Measurements from ENCODE around the gene RBM19. TPM values are rescaled to one million over a fixed set of nuclear protein-coding genes. Genes with fewer than 3 reads are reported as not detected.

The RBM19 gene
- polyA plus RNA-seq, 3 donors from 2014 or later = 0.27 to 16.7 (median 4.8) TPM

DNA sequence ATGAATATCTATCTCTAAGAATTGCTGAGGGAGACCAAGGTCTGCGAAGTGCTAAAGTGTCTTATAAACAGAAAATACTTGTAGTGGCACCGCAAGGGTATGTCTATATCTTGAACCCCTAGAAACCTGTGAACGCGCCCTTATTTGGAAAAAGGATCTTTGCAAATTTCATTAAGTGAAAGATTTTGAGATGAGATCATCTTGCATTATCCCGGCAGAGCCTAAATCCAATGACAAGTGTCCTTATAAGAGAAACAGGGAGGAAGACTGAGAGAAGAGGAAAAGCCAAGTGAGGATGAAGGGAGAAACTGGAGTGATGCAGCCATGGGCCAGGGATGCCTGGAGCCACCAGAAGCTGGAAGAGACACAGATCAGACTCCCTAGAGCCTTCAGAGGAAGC, 27.7 kb downstream of the RBM19 start:
- H3K36me3 Mint-ChIP-seq = peaks cover 29 to 61% (median 43%) of the 10 kb centered on the region in 3 donors
- DNase-seq = no peak
- no peaks in the 10 kb centered on the region for H3K4me1 Mint-ChIP-seq

DNA sequence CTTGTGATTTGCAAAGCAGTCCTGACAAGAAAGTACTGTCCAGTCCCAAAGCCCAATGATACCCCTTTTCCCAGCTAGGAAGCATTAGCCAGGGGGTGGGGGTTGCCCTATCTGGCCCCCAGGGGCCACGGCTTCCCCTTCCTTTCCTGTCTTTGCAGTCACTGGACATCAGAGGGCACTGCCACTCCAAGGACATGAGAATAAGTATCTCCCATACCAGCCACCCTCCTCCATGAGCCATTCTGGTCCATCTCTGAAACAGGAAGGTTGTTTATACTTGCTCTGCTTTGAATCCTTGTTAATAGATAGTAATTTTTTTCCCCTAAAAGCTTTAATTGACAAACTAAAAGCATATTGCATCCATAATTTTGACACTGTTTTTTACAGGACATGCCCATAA, 29.7 kb downstream of the RBM19 start:
- H3K9me3 Mint-ChIP-seq = no peaks in the 10 kb centered on the region
- H3K36me3 Mint-ChIP-seq = peaks cover 29 to 52% (median 38%) of the 10 kb centered on the region in 3 donors
- DNase-seq = no peak
- H3K27ac Mint-ChIP-seq = peak overlapping the region in 1 of 6 donors; percentile 14
- peaks cover 0 to under 1% (median 0%) of the 10 kb centered on the region in 3 donors for H3K27me3 Mint-ChIP-seq (ENCODE audit: low read depth in 3 of 3)
- H3K4me3 Mint-ChIP-seq = no peak overlapping the region
- H3K4me1 Mint-ChIP-seq = no peaks in the 10 kb centered on the region

More for the DNA sequence above, 27.7 kb downstream of the RBM19 start:
- Mint-ChIP-seq H3K27ac (peak overlapping the region in 1 of 6 donors; percentile 46), H3K4me3 (no peak overlapping the region), H3K27me3 (ENCODE audit: low read depth in 3 of 3) (peaks cover 0 to 3% (median 0%) of the 10 kb centered on the region in 3 donors), H3K9me3 (no peaks in the 10 kb centered on the region)

DNA sequence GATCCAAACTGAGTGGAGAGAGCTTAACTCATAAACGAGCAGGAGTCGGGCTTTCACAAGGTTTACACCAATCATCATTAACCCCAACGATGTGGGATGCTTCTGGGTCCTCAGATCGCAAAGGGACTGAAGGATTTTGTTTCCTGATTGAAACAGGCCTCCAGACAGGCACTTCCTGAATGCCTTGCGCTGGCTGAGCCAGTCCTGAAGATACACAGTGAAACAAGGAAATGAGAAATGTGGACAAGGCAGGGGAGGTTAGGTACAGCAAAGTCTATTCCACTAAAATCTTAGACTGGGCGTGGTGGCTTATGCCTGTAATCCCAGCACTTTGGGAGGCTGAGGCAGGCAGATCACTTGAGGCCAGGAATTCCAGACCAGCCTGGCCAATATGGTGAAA, 30.7 kb downstream of the RBM19 start:
- no peak for DNase-seq
- Mint-ChIP-seq H3K4me1 (no peaks in the 10 kb centered on the region), H3K9me3 (no peaks in the 10 kb centered on the region), H3K27ac (no peak overlapping the region), H3K4me3 (no peak overlapping the region), H3K27me3 (ENCODE audit: low read depth in 3 of 3) (no peaks in the 10 kb centered on the region), H3K36me3 (peaks cover 28 to 55% (median 36%) of the 10 kb centered on the region in 3 donors)

DNA sequence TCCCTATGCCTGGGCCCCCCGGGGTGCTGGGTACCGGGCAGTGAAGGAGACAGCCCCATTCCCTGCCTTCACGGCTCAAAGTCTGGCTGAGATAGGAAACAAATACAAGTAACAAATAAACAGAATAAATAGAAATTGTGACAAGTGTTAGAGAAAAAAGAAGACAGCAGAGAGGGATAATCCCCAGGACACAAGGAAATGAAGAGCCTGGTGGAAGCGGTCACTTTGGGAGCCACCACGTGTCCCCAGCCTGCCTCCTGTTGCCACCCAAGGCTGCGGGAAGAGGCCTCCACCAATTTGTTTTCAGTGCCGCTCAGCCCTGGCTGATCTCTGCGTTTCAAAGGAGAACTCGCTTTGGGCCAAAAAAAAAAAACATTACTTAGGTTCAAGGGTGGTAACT, 31.2 kb downstream of the RBM19 start:
- no peaks in the 10 kb centered on the region for H3K27me3 Mint-ChIP-seq (ENCODE audit: low read depth in 3 of 3)

DNA sequence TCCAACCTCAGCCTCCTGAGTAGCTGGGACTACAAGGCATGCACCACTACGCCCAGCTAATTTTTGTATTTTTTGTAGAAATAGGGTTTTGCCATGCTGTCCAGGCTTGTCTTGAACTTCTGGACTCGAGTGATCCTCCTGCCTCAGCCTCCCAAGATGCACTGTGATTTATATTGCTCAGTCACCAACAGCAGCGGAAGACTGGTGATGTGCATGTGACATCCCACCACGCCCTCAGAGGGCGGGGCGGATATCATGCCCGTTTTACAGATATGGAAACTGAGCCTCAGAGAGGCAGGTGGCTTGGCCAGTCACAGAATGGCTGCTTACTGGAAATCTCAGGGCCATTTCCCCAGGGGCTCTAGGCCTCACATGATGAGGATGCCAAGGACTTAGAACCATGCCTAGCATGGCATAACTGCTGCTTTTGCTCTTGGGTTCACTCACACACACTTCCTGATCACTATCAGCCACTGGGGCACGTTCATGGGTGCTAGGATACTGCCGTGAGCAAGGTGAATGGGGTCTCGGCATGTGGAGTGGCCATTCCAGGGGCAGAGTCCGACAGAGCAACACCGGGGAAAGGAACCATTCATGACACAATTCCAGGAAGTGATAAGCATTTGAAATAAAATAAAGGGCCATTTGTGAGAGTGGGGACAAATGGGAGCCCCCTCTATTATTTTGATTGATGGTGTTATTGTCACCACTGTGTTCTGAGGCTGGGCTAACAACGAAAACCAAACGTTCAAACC, 31.9 kb downstream of the RBM19 start:
- H3K27ac Mint-ChIP-seq = no peak overlapping the region
- H3K9me3 Mint-ChIP-seq = no peaks in the 10 kb centered on the region
- peaks cover 0 to 1% of the 10 kb centered on the region in 2 donors for H3K4me1 Mint-ChIP-seq
- H3K4me3 Mint-ChIP-seq = no peak overlapping the region
- DNase-seq = no peak
- peaks cover 24 to 53% (median 37%) of the 10 kb centered on the region in 3 donors for H3K36me3 Mint-ChIP-seq
- peaks cover 0 to 1% (median 0%) of the 10 kb centered on the region in 3 donors for H3K27me3 Mint-ChIP-seq (ENCODE audit: low read depth in 3 of 3)

More for the DNA sequence above, 31.2 kb downstream of the RBM19 start:
- no peaks in the 10 kb centered on the region for H3K4me1 Mint-ChIP-seq
- H3K4me3 Mint-ChIP-seq = no peak overlapping the region
- H3K9me3 Mint-ChIP-seq = no peaks in the 10 kb centered on the region
- H3K27ac Mint-ChIP-seq = no peak overlapping the region
- no peak for DNase-seq
- peaks cover 28 to 55% (median 37%) of the 10 kb centered on the region in 3 donors for H3K36me3 Mint-ChIP-seq

DNA sequence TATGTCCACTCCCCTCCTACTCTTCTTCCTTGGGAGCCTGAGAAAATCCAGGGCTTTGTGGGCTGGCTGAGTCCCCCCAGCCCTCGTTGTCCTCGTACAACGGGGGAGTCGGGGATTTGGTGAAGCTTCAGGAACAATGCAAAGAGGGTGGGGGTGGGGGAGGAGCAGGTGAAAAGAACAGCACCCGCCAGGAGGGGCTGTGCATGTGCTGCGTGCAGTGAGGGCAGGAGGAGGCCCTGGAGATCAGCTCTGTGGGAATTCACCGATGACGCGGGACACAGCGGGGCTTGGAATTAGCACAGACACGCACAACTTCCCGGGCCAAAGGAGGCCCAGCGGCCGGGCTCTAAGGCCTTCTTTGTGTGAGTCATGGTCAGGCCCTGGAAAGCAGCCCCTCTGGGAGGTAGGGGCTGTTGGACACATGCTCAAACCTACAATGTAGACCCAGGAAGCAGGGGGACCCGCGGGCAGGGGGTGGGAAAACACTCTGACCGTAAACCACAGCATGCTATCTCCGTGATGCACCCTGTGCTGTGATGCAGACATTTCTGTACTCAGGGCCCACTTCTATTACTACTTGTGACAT, 32.8 kb downstream of the RBM19 start:
- H3K27ac Mint-ChIP-seq = no peak overlapping the region
- peaks cover 0 to 1% (median 0%) of the 10 kb centered on the region in 3 donors for H3K27me3 Mint-ChIP-seq (ENCODE audit: low read depth in 3 of 3)
- H3K4me1 Mint-ChIP-seq = peaks cover 0 to 3% of the 10 kb centered on the region in 2 donors
- no peak overlapping the region for H3K4me3 Mint-ChIP-seq
- no peak for DNase-seq
- H3K36me3 Mint-ChIP-seq = peaks cover 17 to 55% (median 31%) of the 10 kb centered on the region in 3 donors
- H3K9me3 Mint-ChIP-seq = no peaks in the 10 kb centered on the region

DNA sequence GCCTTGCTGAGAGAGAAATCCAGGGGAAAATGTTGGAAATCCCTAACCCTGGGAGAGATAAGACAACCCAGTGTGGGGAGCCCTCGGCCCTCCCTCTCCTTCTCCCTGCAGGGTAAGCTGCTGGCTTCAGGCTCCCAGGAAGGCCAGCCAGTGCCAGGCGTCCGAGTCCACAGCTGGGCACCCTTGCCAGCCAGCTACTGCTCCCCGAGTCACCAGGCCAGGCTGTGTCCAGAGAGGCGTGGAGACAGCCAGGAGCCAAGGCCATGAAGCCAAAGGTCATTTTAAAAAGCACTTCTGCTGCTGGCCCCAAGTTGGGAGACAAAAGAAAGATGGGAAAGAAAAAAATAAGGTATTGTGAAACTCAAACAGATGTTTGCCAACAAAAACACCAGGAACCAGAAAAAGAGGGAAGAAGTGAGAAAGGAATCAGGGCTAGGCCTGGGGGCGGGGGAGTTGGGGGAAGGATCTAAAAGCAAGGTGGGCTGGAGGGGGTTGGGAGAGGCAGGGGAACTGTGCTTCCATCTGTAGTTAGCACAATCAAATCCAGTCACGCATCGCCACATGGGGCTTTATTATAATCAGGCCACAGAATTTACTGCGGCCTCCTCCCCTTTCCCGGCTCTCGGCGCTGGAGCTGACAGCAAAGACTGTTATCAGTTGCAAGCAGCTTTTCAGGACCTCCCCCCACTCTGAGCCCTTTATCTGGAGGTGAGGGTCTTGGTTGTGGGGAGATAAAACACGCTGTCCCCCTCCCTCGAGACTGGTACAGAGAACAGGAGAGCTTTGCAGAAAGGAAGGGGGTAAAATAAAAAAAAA, 33.5 kb downstream of the RBM19 start:
- no peak overlapping the region for H3K4me3 Mint-ChIP-seq
- peaks cover 0 to 1% (median 0%) of the 10 kb centered on the region in 3 donors for H3K27me3 Mint-ChIP-seq (ENCODE audit: low read depth in 3 of 3)
- H3K36me3 Mint-ChIP-seq = peaks cover 15 to 52% (median 26%) of the 10 kb centered on the region in 3 donors
- no peak for DNase-seq
- H3K27ac Mint-ChIP-seq = peak overlapping the region in 1 of 6 donors; percentile 46
- peaks cover 2 to 4% of the 10 kb centered on the region in 2 donors for H3K4me1 Mint-ChIP-seq
- H3K9me3 Mint-ChIP-seq = no peaks in the 10 kb centered on the region

DNA sequence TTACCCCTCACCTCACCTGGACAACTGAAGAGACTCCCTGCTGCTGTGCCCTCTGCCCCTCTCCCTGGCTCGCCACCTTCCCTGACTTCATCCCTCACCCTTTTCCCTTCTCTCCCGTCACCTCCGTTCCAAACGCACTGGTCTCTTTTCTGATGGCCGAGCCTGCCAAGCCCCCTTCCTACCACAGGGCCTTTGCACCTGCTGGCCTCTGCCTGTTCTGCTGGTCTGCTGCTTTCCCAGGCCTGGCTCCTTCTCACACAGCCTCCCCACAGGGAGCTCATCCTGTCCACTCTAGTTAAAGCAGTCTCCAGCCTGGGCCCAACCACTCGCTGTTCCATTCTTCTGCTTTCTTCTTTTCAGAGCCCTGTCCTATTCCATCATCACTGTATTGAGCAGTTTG, 34.6 kb downstream of the RBM19 start:
- H3K27ac Mint-ChIP-seq = no peak overlapping the region
- peaks cover 21 to 56% (median 27%) of the 10 kb centered on the region in 3 donors for H3K36me3 Mint-ChIP-seq
- H3K9me3 Mint-ChIP-seq = no peaks in the 10 kb centered on the region
- H3K4me3 Mint-ChIP-seq = no peak overlapping the region
- peaks cover 13 to 15% of the 10 kb centered on the region in 2 donors for H3K4me1 Mint-ChIP-seq
- DNase-seq = no peak
- peaks cover 0 to 1% (median 0%) of the 10 kb centered on the region in 3 donors for H3K27me3 Mint-ChIP-seq (ENCODE audit: low read depth in 3 of 3)

DNA sequence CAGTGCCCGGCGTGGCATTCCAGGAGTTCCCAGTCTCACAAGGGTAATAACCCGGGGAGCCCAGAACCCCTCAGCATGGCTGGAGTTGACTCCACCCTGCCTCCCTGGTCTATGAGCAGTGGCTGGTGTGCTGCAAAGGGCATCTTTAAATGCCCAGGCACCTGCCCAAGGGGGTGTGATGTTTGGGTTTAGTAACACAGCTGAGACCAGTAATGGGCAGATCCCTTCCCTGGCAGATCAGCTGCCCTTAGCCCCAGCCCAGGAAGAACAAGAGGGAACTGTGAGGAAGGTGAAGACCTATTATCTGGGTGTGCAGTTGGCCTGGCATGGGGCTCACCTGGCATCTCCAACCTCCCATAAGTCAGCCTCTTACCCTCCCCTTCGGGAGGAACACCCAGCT, 35.9 kb downstream of the RBM19 start:
- H3K27me3 Mint-ChIP-seq (ENCODE audit: low read depth in 3 of 3) = peaks cover 0 to 1% (median 0%) of the 10 kb centered on the region in 3 donors
- no peak overlapping the region for H3K27ac Mint-ChIP-seq
- no peak for DNase-seq
- peaks cover 16 to 18% of the 10 kb centered on the region in 2 donors for H3K4me1 Mint-ChIP-seq
- H3K9me3 Mint-ChIP-seq = no peaks in the 10 kb centered on the region
- no peak overlapping the region for H3K4me3 Mint-ChIP-seq
- peaks cover 27 to 58% (median 35%) of the 10 kb centered on the region in 3 donors for H3K36me3 Mint-ChIP-seq

DNA sequence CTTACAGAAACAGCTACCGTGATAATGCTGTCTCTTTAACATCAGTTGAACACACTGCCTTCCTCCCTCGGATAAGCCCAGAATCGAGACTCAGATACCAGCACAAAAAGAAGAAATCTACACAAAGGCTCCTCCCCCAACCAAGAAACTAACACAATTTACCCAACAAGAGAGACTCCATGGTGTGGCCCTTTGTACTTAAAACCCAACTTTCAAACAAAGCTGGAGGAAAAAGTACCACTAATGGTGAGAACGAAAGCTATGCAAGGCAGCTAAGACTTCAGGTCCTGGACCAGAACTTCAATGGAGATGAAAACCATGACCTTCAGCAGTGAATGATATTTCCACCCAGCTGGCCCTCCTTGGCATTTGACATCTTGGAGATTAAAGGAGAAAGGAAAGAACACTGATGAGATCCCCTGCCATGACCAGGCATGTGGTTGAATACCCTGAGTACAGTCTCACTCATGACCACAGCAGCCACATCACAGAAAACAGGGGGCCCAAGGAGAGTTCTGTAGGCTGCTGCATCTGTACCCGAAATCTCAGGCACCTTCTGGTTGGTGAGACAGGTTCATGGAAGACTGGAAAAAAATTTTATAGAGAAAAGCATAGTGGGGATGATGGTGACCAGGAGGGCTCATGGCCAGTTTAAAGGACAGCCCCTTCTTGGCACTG, 36.7 kb downstream of the RBM19 start:
- Mint-ChIP-seq H3K4me1 (peaks cover 16 to 18% of the 10 kb centered on the region in 2 donors), H3K27me3 (ENCODE audit: low read depth in 3 of 3) (peaks cover 0 to 1% (median 0%) of the 10 kb centered on the region in 3 donors), H3K36me3 (peaks cover 28 to 60% (median 36%) of the 10 kb centered on the region in 3 donors), H3K9me3 (no peaks in the 10 kb centered on the region), H3K27ac (peak overlapping the region in 1 of 6 donors; percentile 13), H3K4me3 (no peak overlapping the region)
- no peak for DNase-seq

DNA sequence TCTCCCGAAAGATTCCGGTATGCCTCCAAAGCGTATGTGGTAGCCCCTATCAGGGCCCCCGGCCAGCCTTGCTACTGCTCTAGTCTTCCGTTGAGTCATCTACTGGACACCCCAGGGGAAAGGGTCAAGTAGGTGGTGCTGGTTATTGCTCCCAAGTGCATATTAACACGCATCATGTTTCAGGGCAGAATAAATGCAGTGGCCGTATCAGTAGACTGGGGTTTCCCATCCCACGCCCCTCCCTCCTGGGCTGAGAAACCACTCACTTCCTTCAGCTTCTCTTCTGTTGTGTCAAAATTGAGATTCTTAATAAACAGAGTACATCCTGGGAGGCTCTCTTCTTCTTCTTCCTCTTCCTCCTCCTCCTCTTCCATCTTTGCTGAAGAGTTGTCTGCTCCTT, 39.3 kb downstream of the RBM19 start:
- H3K36me3 Mint-ChIP-seq = peaks cover 38 to 66% (median 48%) of the 10 kb centered on the region in 3 donors
- peaks cover 0 to 1% (median 0%) of the 10 kb centered on the region in 3 donors for H3K27me3 Mint-ChIP-seq (ENCODE audit: low read depth in 3 of 3)
- H3K9me3 Mint-ChIP-seq = no peaks in the 10 kb centered on the region
- peak overlapping the region in 2 of 5 donors; percentile 23 to 62 for H3K4me3 Mint-ChIP-seq
- peak overlapping the region; percentile 42 to 91 (median 56) for H3K27ac Mint-ChIP-seq
- H3K4me1 Mint-ChIP-seq = peaks cover 16 to 18% of the 10 kb centered on the region in 2 donors
- DNase-seq = no peak

DNA sequence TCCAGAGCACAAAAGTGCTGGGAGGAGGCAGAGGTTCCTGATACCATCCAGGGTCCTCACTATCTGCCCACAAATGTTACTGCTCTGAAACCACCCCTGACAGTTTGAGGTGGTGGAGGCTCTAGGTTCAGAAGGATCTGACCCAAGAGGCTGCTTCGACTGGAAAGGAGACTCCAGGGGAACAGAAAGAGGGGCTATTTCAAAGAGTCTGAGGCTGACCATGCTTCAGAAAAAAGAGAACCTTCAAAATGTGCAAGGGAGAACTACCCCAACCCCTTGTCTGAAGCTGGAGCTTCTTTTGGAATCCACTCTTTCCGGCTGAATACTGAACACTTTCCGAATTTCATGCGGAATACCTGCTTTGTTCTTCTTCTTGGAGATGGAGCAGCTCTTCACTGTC, 41.8 kb downstream of the RBM19 start:
- Mint-ChIP-seq H3K27ac (no peak overlapping the region), H3K27me3 (ENCODE audit: low read depth in 3 of 3) (peaks cover 0 to under 1% (median 0%) of the 10 kb centered on the region in 3 donors), H3K4me3 (no peak overlapping the region), H3K36me3 (peaks cover 37 to 68% (median 52%) of the 10 kb centered on the region in 3 donors), H3K9me3 (no peaks in the 10 kb centered on the region), H3K4me1 (peaks cover 16 to 18% of the 10 kb centered on the region in 2 donors)
- no peak for DNase-seq

DNA sequence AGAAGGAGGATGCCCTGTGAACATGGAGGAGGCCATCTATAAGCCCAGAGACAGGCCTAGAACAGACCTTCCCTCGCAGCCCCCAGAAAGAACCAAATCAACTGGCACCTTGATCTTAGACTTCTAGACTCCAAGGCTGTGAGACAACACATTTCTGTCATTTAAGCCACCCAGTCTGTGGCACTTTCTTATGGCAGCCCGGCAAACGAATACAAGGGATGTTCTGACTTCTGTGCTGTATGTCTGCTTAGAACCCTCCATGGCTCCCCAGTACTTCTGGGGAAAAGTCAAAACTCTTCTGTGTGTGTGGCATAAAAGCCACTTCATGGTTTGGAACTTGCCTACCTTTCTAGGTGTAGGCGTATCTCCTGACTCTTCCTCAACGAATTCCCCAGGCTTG, 42.9 kb downstream of the RBM19 start:
- no peaks in the 10 kb centered on the region for H3K27me3 Mint-ChIP-seq (ENCODE audit: low read depth in 3 of 3)
- H3K27ac Mint-ChIP-seq = no peak overlapping the region
- no peak for DNase-seq
- H3K9me3 Mint-ChIP-seq = no peaks in the 10 kb centered on the region
- peaks cover 43 to 59% (median 52%) of the 10 kb centered on the region in 3 donors for H3K36me3 Mint-ChIP-seq
- H3K4me3 Mint-ChIP-seq = no peak overlapping the region
- H3K4me1 Mint-ChIP-seq = peaks cover 12 to 18% of the 10 kb centered on the region in 2 donors
